Measurements from ENCODE around the gene EPHA7.

EPHA7 gene

DNA sequence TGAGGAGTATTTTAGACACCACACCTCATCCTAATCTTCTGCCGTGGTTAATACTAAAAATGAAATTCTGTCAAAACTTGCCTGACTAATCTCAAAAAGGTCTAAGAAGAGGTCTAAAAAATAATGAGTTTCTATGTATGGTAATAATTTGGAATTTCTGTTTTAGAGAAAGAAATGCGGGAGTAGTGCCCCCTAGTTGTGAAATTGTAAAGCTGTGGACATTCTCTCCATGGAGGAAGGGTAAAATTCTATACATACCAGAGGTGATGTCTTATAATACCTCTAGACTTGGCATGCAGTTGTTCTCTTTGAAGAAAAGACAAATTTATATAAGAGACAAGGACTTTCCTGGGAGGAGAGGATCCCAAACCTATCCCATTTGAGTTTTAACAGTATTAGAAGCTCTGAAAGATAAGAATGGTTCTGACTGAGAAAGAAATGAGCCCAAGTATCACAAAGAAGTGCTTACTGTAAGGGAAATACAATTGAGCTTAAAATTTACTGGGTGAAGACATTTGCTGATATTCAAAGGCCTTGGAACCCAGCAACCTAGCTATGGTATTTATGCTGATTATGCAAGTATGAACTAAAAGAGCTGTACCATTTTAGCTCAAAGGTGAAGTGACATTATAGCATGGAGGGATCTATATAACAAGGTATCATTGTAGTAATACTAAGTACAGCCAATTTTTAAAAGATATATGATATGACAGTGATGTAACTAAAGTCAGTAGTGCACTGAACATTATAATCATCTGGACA is 5.1 kb upstream of the EPHA7 start:
- DNase-seq (ENCODE audit: extremely low read depth, low read depth): no peak
- TF ChIP-seq, protein P1, sequence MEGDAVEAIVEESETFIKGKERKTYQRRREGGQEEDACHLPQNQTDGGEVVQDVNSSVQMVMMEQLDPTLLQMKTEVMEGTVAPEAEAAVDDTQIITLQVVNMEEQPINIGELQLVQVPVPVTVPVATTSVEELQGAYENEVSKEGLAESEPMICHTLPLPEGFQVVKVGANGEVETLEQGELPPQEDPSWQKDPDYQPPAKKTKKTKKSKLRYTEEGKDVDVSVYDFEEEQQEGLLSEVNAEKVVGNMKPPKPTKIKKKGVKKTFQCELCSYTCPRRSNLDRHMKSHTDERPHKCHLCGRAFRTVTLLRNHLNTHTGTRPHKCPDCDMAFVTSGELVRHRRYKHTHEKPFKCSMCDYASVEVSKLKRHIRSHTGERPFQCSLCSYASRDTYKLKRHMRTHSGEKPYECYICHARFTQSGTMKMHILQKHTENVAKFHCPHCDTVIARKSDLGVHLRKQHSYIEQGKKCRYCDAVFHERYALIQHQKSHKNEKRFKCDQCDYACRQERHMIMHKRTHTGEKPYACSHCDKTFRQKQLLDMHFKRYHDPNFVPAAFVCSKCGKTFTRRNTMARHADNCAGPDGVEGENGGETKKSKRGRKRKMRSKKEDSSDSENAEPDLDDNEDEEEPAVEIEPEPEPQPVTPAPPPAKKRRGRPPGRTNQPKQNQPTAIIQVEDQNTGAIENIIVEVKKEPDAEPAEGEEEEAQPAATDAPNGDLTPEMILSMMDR (IDR thresholded peaks at IDR 0.05; ENCODE audit: low read depth, low read length): peak; percentile 24

DNA sequence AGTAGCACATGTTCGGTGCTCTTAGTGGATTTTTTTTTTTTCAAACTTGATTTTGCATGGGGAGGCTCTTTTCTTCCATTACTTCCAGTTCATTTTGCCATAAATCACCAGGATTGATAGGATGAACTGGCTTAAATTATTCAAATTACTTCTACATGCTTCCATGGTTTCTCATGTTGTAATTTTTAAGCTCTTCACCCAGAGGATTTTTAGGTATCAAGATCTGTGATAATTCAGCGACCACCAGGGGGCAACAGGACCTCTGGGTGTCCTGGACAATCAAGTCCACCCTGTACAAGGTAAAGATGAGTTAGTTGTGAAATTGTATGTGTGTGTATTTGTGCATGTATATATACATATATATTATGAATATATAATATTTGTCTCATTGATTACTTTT is 4.2 kb upstream of the EPHA7 start:
- DNase-seq (ENCODE audit: extremely low read depth, low read depth): no peak
- TF ChIP-seq, protein P1 (IDR thresholded peaks at IDR 0.05; ENCODE audit: low read depth, low read length): no peak; the same call in 1 of the 2 replicates

DNA sequence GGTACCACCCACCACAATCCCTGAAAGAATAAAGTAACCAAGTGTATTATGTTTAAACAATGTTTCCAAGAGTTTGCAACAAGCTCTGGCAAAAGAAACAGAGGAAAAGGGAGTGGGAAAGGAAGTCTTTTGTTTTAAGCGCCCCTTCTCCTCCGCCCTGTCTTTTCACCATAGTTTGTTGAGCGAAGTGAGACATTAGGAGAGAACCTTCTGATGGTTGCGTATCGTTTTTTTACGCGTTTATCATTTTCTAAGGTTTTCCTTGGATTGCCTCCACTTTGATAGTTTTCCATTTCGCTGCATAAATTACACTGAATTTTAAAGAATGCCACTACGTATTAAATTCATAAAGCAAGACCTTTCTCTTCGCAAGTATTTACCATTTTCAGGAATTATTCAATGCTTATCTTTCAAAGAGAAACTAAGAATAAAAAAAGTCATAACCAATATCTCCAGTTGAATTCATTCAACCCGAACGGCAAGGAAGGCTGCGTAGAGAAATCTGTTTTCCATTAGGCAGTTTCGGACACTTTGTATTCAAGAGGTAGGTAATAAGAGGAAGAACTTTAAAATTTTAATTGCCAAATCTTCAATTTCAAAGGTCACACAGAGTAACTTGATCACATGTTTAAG is 920 bp upstream of the EPHA7 start:
- TF ChIP-seq, protein P1 (IDR thresholded peaks at IDR 0.05; ENCODE audit: low read depth, low read length): no peak
- no peak for DNase-seq (ENCODE audit: extremely low read depth, low read depth)

DNA sequence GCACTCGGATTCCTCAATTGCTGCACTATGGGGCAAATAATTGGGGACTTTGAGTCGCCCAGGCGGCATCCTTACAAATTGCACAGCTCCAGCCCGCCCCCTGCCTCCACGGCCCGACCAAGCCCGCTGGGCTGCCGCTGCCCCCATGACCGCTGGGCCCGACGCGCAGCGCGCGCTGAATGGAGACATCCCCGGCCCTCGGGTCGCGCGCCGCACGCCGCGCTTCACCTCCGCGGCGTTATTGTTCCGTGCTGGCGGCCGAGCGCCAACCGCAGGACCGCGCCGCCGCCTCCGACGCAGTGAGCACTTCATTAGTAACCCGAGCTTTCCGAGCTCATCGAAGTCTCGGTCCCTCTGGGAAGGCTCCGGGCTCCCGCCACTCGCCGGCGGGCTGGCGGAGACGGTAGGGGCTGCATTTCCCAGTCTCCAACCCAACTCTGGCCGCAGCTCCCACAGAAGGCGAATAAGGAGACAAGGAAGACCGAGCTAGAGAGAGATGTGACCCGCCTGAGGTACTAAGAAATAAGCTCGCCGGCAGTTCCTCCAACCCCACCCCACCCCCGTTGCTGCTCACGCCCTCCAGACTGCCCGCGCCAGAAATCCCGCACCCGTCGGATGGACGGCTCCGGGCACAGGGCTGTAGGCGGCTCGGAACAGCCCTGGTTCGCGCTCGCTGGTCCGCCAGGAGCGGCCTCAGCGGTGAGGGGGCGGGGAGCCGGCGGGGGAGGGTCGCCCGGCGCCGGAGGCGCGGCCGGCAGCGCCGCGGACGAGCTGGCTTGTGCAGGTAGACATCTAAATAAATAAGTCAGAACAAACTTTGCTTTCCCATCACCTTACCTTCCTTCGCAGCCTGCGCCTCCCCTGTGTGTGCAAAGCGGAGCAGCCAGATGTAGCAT is 703 bp downstream of the EPHA7 start:
- no peak for DNase-seq (ENCODE audit: extremely low read depth, low read depth)
- TF ChIP-seq, protein P1 (IDR thresholded peaks at IDR 0.05; ENCODE audit: low read depth, low read length): no peak

DNA sequence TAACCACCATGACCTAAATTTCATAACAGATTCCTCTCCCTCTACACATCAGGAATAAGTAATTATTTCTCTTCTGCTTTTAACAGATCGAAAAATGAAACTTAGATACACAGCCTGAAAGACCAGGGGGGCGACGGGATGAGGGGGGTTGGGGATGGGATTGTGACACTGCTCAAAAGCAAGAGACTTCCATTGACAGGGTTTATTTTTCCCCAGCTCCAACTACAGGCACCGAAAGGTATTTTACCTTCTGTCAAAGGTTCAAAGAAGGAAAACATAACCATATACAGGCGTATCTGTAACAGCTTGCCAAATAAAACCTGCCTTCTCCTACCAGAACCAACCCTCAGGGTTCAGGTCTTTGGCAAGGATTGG is 1.3 kb downstream of the EPHA7 start:
- no peak for DNase-seq (ENCODE audit: extremely low read depth, low read depth)
- TF ChIP-seq, protein P1 (IDR thresholded peaks at IDR 0.05; ENCODE audit: low read depth, low read length): no peak

DNA sequence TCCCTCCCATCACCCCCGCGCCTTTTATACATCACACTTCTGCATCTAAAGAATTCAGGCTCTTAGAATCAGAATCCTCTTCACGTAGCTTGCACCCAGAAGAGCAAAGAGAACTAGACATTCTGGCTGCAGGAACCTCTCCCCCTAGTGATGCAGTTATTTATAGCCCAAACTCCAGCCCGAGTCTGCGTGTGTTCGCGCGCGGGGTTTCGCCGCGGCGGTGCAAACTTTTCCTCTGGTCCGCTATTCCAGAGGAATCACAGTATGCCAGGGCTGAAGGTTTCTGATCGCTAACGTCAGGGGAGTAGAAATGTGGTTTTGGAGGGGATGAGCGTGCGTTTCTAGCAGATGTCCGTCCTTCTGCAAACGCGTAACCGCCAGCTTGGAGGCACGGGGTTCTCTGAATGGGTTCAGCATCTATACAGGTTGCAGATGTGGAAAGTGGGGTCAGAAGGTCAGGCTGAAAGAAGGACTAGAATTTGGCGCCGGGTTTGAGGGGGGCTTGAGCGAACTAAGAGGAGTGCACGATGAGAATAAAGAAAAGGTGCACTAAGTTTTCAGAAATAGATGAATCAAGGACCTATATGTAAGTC is 1.8 kb downstream of the EPHA7 start:
- TF ChIP-seq, protein P1 (IDR thresholded peaks at IDR 0.05; ENCODE audit: low read depth, low read length): no peak
- no peak for DNase-seq (ENCODE audit: extremely low read depth, low read depth)

Data from AG09319 (cell line).